Measurements from ENCODE around the gene CTTNBP2.

DNA sequence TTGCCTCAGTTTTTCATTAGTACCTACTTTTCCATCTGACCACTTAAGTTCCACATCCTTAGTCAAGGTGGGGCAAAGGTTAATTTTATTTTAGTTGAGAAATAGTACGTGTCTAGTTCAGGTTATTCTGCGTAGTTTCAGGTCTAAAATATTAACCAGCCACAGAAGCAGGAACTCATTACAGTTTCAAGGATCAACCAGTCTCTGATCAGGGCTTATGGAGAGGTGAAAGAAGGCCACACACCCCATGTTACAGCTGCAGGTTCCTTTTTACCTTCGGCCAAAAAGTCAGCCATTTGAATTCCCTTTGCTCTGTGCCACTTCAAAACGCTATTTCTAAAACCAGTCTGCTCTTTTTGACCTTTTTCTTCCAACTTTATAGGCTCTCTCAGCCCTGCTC lies 134.2 kb downstream of the CTTNBP2 start:
- TF ChIP-seq, protein P1, sequence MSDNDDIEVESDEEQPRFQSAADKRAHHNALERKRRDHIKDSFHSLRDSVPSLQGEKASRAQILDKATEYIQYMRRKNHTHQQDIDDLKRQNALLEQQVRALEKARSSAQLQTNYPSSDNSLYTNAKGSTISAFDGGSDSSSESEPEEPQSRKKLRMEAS (IDR thresholded peaks at IDR 0.05; ENCODE audit: low read depth), result no peak
- TF ChIP-seq, protein P2, sequence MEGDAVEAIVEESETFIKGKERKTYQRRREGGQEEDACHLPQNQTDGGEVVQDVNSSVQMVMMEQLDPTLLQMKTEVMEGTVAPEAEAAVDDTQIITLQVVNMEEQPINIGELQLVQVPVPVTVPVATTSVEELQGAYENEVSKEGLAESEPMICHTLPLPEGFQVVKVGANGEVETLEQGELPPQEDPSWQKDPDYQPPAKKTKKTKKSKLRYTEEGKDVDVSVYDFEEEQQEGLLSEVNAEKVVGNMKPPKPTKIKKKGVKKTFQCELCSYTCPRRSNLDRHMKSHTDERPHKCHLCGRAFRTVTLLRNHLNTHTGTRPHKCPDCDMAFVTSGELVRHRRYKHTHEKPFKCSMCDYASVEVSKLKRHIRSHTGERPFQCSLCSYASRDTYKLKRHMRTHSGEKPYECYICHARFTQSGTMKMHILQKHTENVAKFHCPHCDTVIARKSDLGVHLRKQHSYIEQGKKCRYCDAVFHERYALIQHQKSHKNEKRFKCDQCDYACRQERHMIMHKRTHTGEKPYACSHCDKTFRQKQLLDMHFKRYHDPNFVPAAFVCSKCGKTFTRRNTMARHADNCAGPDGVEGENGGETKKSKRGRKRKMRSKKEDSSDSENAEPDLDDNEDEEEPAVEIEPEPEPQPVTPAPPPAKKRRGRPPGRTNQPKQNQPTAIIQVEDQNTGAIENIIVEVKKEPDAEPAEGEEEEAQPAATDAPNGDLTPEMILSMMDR (IDR thresholded peaks at IDR 0.05), result no peak
- TF ChIP-seq EP300 (IDR thresholded peaks at IDR 0.05; ENCODE audit: borderline replicate concordance in 1 of 2, low read depth in 1 of 2, low read length in 1 of 2), result no peak
- TF ChIP-seq, protein P3, sequence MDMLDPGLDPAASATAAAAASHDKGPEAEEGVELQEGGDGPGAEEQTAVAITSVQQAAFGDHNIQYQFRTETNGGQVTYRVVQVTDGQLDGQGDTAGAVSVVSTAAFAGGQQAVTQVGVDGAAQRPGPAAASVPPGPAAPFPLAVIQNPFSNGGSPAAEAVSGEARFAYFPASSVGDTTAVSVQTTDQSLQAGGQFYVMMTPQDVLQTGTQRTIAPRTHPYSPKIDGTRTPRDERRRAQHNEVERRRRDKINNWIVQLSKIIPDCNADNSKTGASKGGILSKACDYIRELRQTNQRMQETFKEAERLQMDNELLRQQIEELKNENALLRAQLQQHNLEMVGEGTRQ (IDR thresholded peaks at IDR 0.05; ENCODE audit: borderline replicate concordance, low read depth, low read length), result no peak
- no peak for TF ChIP-seq SIN3A (IDR thresholded peaks at IDR 0.05; ENCODE audit: borderline replicate concordance, low read depth, low read length)
- no peak for TF ChIP-seq MXI1 (IDR thresholded peaks at IDR 0.05; ENCODE audit: low read depth, low read length)
